Measurements from ENCODE around the gene ANXA2R. TPM values are rescaled to one million over a fixed set of nuclear protein-coding genes. Genes with fewer than 3 reads are reported as not detected.
A peak's percentile ranks its signal among the peaks of the same experiment; 100 is the strongest.

Gene ANXA2R
- total RNA-seq, 1 experiment from 2014 or later: 3.6 TPM

GRCh38 chr5:43065948-43066798, 26.1 kb upstream of the ANXA2R start:
- DNase-seq: peak; percentile 69 to 75
- H3F3A ChIP-seq (ENCODE audit: insufficient read depth, low read depth): peaks cover 48% of the 10 kb centered on the region; the same call in 1 of the 2 replicates
- H3K79me2 ChIP-seq (ENCODE audit: low read depth): peaks cover 33% of the 10 kb centered on the region
- peak overlapping the region; percentile 100 for H2AFZ ChIP-seq
- peaks cover 27% of the 10 kb centered on the region for H3K4me1 ChIP-seq (replicated peaks; ENCODE audit: insufficient read depth)
- peak overlapping the region; percentile 78 for H3K4me2 ChIP-seq
- TF ChIP-seq CTCF (conservative IDR thresholded peaks at IDR 0.05): no peak
- no peak for TF ChIP-seq EZH2 (IDR thresholded peaks at IDR 0.05; ENCODE audit: low read depth)
- H3K27ac ChIP-seq: peak overlapping the region; percentile 84
- H3K4me3 ChIP-seq: peak overlapping the region; percentile 75
- intact Hi-C loops (cut with micrococcal nuclease; ENCODE audit: unreplicated experiment): loop anchor here (2.0 to 5.0 kb wide), 6 partner anchors 65 to 491 kb away; partner anchors contain the start of genes C5orf34, HMGCS1, PAIP1 and TMEM267
- POLR2A ChIA-PET (ENCODE audit: unreplicated experiment): interaction anchor here (0.7 to 1.6 kb wide), 4 partner anchors 24 to 57 kb away, joined by 5 to 6 read pairs (median 6); partner anchors contain the start of gene ZNF131
- BruUV-seq (replicated peaks): TSS peak; percentile 34
- H3K27me3 ChIP-seq (ENCODE audit: insufficient read depth, low read depth): no peaks in the 10 kb centered on the region
- H3K9me2 ChIP-seq (ENCODE audit: insufficient read depth): no peaks in the 10 kb centered on the region
- CTCF ChIA-PET: interaction anchor here (0.7 to 2.7 kb wide), 4 partner anchors 24 to 158 kb away, joined by 3 to 25 read pairs (median 4); no protein-coding TSS in a partner anchor
- no peaks in the 10 kb centered on the region for H3K36me3 ChIP-seq (ENCODE audit: low read depth)
- no peaks in the 10 kb centered on the region for H4K20me1 ChIP-seq (ENCODE audit: insufficient read depth)
- H3K9me3 ChIP-seq (ENCODE audit: insufficient read depth, low read depth): no peaks in the 10 kb centered on the region

- intact Hi-C loops (cut with micrococcal nuclease; ENCODE audit: unreplicated experiment): loop anchor here (2.0 to 5.0 kb wide), 4 partner anchors 65 to 417 kb away; partner anchors contain the start of genes HMGCS1 and TMEM267
- Histone ChIP-seq H3K27ac (peak overlapping the region; percentile 84), H3K4me1 (replicated peaks; ENCODE audit: insufficient read depth) (peaks cover 27% of the 10 kb centered on the region), H3K4me3 (peak overlapping the region; percentile 75), H2AFZ (peak overlapping the region; percentile 100), H3F3A (ENCODE audit: insufficient read depth, low read depth) (peaks cover 48% of the 10 kb centered on the region; the same call in 1 of the 2 replicates), H3K79me2 (ENCODE audit: low read depth) (peaks cover 33% of the 10 kb centered on the region), H3K27me3 (ENCODE audit: insufficient read depth, low read depth) (no peaks in the 10 kb centered on the region), H3K36me3 (ENCODE audit: low read depth) (no peaks in the 10 kb centered on the region), H3K9me2 (ENCODE audit: insufficient read depth) (no peaks in the 10 kb centered on the region), H3K9me3 (ENCODE audit: insufficient read depth, low read depth) (no peaks in the 10 kb centered on the region), H3K4me2 (peak overlapping the region; percentile 78), H4K20me1 (ENCODE audit: insufficient read depth) (no peaks in the 10 kb centered on the region)
- TF ChIP-seq CTCF (conservative IDR thresholded peaks at IDR 0.05): no peak
- TF ChIP-seq EZH2 (IDR thresholded peaks at IDR 0.05; ENCODE audit: low read depth): no peak
- ChIA-PET POLR2A (ENCODE audit: unreplicated experiment) (interaction anchor here (0.5 to 1.6 kb wide), 4 partner anchors 14 to 56 kb away, joined by 3 to 6 read pairs (median 5); partner anchors contain the start of gene ZNF131), CTCF (interaction anchor here (0.7 to 2.7 kb wide), 7 partner anchors 24 to 157 kb away, joined by 3 to 25 read pairs (median 5); no protein-coding TSS in a partner anchor)
- no TSS peak for BruUV-seq (replicated peaks)
- peak in 1 of 2 experiments; percentile 69 for DNase-seq
These were observed 25.3 kb upstream of the ANXA2R start for GRCh38 chr5:43065387-43065947.

DNA sequence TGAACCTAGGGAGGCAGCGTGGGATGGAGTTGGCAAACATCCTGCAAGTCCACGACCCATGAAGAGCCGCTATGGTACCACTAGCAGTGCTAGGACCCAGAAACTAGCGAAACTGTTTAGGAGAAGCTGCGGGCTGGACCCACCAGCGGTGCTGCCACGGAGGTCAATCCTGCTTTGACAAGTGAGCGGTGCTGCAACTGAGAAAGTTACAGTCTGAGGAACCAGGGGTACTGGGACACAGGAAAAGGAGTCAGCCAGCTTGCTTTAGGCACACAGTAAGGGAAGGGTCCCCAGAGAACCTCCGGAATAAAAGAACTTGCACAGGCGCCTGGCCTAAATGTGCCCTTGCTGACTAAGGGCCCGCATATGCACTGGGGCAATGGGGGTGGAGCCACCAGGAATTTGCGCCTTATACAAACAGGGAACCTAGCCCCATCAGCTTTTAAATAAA, 23.6 kb upstream of the ANXA2R start:
- ChIA-PET POLR2A (ENCODE audit: unreplicated experiment) (interaction anchor here (0.6 to 0.9 kb wide), 6 partner anchors 22 to 1724 kb away, joined by 3 to 21 read pairs (median 3); partner anchors contain the start of gene ZNF131), CTCF (interaction anchor here (0.6 to 2.7 kb wide), 6 partner anchors 22 to 1710 kb away, joined by 3 to 25 read pairs (median 4); no protein-coding TSS in a partner anchor)
- TF ChIP-seq EZH2 (IDR thresholded peaks at IDR 0.05; ENCODE audit: low read depth) (no peak), CTCF (conservative IDR thresholded peaks at IDR 0.05) (no peak)
- H3K9me3 ChIP-seq (ENCODE audit: insufficient read depth, low read depth): no peaks in the 10 kb centered on the region; the same call in 1 of the 2 replicates
- no peak overlapping the region for H2AFZ ChIP-seq
- no peaks in the 10 kb centered on the region for H4K20me1 ChIP-seq (ENCODE audit: insufficient read depth)
- no peak overlapping the region; the same call in 1 of the 2 replicates for H3K27ac ChIP-seq
- intact Hi-C loops (cut with micrococcal nuclease; ENCODE audit: unreplicated experiment): loop anchor here (1.0 to 2.0 kb wide), 7 partner anchors 22 to 249 kb away; partner anchors contain the start of gene HMGCS1
- H3K79me2 ChIP-seq (ENCODE audit: low read depth): peaks cover 26% of the 10 kb centered on the region
- no peaks in the 10 kb centered on the region for H3K27me3 ChIP-seq (ENCODE audit: insufficient read depth, low read depth)
- H3K4me2 ChIP-seq: peak overlapping the region; percentile 78
- H3K36me3 ChIP-seq (ENCODE audit: low read depth): no peaks in the 10 kb centered on the region
- peaks cover 48% of the 10 kb centered on the region; the same call in 1 of the 2 replicates for H3F3A ChIP-seq (ENCODE audit: insufficient read depth, low read depth)
- BruUV-seq (replicated peaks): no TSS peak
- no peak overlapping the region for H3K4me3 ChIP-seq
- peaks cover 21% of the 10 kb centered on the region for H3K4me1 ChIP-seq (replicated peaks; ENCODE audit: insufficient read depth)
- H3K9me2 ChIP-seq (ENCODE audit: insufficient read depth): no peaks in the 10 kb centered on the region
- peak; percentile 58 to 78 for DNase-seq

Data from PC-9 (cell line).